Subcutaneous abdominal adipose tissue (tissue), 5 donors: Measurements from ENCODE around the gene CCR5AS.
"Not testable (repeated sequence)": the region's sequence is repeated elsewhere in the genome, so short reads cannot be mapped to it uniquely, and the experiment has no call there.

Experiments
- H3K27ac ChIP-seq: one replicate; pipeline ENCODE4 v1.7.0; 2013; ENCODE audit warnings: low read depth, mild to moderate bottlenecking, inconsistent platforms, low read length, moderate library complexity
- H3K27me3 ChIP-seq, 5 donors: one replicate each; pipeline ENCODE4 v1.7.0; 2013; ENCODE audit warnings: low read length in 5 of 5, inconsistent platforms in 1 of 5; ENCODE audit not compliant: control insufficient read depth in 5 of 5, insufficient read depth in 4 of 5
- H3K36me3 ChIP-seq, 5 donors: one replicate each; pipeline ENCODE4 v1.7.0; 2013; ENCODE audit warnings: low read length in 5 of 5; ENCODE audit not compliant: control insufficient read depth in 5 of 5, insufficient read depth in 5 of 5
- H3K4me1 ChIP-seq, 5 donors: one replicate each; pipeline ENCODE4 v1.7.0; 2013; ENCODE audit warnings: low read length in 5 of 5, mild to moderate bottlenecking in 3 of 5, moderate library complexity in 1 of 5; ENCODE audit not compliant: control insufficient read depth in 5 of 5, insufficient read depth in 5 of 5
- H3K4me3 ChIP-seq, 5 donors: one replicate each; pipeline ENCODE4 v1.7.0; 2013; ENCODE audit warnings: low read length in 5 of 5, low read depth in 1 of 5
- H3K9ac ChIP-seq, 5 donors: one replicate each; pipeline ENCODE4 v1.7.0; 2013; ENCODE audit warnings: low read length in 5 of 5, mild to moderate bottlenecking in 4 of 5, moderate library complexity in 3 of 5
- H3K9me3 ChIP-seq, 5 donors: one replicate each; pipeline ENCODE4 v1.7.0; 2013; ENCODE audit warnings: low read length in 5 of 5; ENCODE audit not compliant: control insufficient read depth in 5 of 5
- donor health status: healthy.
- donor health status: healthy.
- donor health status: healthy.
- donor health status: healthy.
- donor health status: healthy.

The CCR5AS gene

DNA sequence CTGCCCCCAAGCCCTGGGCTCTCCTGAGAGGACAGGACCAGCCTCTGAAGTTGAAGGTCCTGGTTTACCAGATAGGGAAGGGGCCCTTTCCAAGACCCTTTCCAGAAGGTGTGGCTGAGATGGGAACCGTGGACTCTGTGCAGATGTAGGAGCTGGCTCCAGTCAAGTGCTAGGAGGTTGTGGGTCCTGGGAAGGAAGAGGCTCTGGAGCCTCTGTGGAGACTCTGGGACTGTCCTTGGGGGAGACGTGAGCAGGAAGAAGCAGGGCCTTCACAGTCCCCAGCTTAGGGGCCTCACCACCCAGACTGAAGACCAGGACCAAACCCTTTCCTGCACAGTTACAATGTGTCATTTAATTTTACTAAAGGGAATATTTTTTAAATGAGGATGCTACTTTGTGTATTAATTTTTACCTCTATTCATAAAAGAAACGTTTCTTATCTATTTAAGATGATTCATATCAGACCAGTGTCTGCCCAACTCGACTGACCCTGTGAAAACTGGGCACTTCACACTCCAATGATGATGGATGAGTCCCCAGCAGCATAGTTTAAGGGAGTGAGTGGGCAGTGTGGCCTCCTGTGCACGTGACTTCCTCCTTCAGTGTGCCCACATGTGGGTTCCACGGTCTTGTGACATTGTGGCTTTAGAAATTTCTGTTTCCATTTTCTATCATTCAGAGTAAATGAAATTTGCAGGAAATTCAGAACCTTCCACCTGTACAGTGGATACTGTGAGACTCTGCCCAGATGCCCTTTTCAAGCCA is 10.9 kb downstream of the CCR5AS start:
- no peaks in the 10 kb centered on the region for H3K9me3 ChIP-seq
- H3K9ac ChIP-seq: no peak overlapping the region
- no peak overlapping the region for H3K27ac ChIP-seq
- no peak overlapping the region for H3K4me3 ChIP-seq
- no peaks in the 10 kb centered on the region for H3K36me3 ChIP-seq
- peaks cover 2 to 35% (median 22%) of the 10 kb centered on the region in 5 donors for H3K4me1 ChIP-seq
- no peaks in the 10 kb centered on the region for H3K27me3 ChIP-seq

DNA sequence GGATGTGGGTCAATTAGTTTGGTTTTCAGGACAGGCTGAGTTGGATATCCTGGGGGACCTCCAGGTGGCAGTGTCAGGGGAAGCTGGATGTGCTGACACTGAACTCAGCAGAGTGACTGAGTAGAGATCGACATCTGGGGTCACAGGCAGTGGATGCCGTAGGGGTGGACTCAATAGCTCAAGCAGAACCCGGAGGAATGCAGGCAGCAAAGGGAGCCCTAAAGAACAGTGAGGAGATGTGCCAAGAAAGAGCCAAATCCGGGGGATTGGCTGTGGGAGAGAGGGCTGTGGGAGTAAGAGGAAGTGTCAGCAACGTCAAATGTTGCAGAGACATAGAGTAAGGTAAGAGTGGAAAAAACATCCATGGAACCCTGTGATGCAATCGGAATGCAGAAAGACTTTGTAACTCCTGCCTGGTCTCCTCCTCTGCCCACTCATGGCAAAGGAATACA is 11.6 kb downstream of the CCR5AS start:
- Histone ChIP-seq H3K9me3 (no peaks in the 10 kb centered on the region), H3K27me3 (no peaks in the 10 kb centered on the region), H3K27ac (no peak overlapping the region), H3K36me3 (no peaks in the 10 kb centered on the region), H3K9ac (no peak overlapping the region), H3K4me1 (peaks cover 2 to 35% (median 22%) of the 10 kb centered on the region in 5 donors), H3K4me3 (no peak overlapping the region)

GRCh38 chr3:46393554-46394434 is 13.1 kb downstream of the CCR5AS start:
- Histone ChIP-seq H3K36me3 (no peaks in the 10 kb centered on the region), H3K9me3 (no peaks in the 10 kb centered on the region), H3K4me3 (no peak overlapping the region), H3K9ac (no peak overlapping the region), H3K27ac (no peak overlapping the region), H3K27me3 (no peaks in the 10 kb centered on the region), H3K4me1 (peaks cover 2 to 35% (median 22%) of the 10 kb centered on the region in 5 donors)

GRCh38 chr3:46393011-46393410 is 13.9 kb downstream of the CCR5AS start:
- peaks cover 2 to 35% (median 22%) of the 10 kb centered on the region in 5 donors for H3K4me1 ChIP-seq
- no peak overlapping the region for H3K27ac ChIP-seq
- no peak overlapping the region for H3K9ac ChIP-seq
- H3K4me3 ChIP-seq: no peak overlapping the region
- no peaks in the 10 kb centered on the region for H3K36me3 ChIP-seq
- H3K9me3 ChIP-seq: no peaks in the 10 kb centered on the region
- H3K27me3 ChIP-seq: no peaks in the 10 kb centered on the region

GRCh38 chr3:46391526-46391925 is 15.3 kb downstream of the CCR5AS start:
- H3K9me3 ChIP-seq, H3K36me3 ChIP-seq, H3K27ac ChIP-seq, H3K4me3 ChIP-seq, H3K27me3 ChIP-seq, H3K9ac ChIP-seq: not testable (repeated sequence)
- peaks cover 2 to 35% (median 22%) of the 10 kb centered on the region in 5 donors for H3K4me1 ChIP-seq

DNA sequence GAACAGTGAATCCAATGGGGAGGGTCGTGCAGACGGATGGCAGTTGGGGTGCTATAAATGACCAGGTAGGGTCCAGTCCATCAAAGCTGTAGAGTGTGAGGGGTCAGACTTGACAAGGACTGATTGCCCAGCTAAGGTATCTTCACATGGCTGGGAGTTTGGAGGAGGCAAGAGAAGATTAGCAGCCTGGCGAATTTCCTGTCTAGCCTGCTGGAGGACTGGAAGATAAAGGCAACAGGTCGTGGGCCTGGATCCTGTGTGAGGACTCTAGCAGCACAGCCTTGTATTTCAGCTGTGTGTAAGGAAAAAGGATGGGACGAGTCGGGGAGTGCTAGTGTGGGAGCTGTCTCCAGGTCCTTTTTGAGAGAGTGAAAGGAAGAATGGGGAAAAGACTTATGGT is 17.6 kb downstream of the CCR5AS start:
- Histone ChIP-seq H3K27ac (no peak overlapping the region), H3K4me1 (peaks cover 0 to 20% (median 15%) of the 10 kb centered on the region in 5 donors), H3K9ac (no peak overlapping the region), H3K27me3 (no peaks in the 10 kb centered on the region), H3K4me3 (no peak overlapping the region), H3K9me3 (no peaks in the 10 kb centered on the region), H3K36me3 (no peaks in the 10 kb centered on the region)

- not testable (repeated sequence) for H3K36me3 ChIP-seq, H3K9ac ChIP-seq
Measured at GRCh38 chr3:46388847-46389246, 18.0 kb downstream of the CCR5AS start.

DNA sequence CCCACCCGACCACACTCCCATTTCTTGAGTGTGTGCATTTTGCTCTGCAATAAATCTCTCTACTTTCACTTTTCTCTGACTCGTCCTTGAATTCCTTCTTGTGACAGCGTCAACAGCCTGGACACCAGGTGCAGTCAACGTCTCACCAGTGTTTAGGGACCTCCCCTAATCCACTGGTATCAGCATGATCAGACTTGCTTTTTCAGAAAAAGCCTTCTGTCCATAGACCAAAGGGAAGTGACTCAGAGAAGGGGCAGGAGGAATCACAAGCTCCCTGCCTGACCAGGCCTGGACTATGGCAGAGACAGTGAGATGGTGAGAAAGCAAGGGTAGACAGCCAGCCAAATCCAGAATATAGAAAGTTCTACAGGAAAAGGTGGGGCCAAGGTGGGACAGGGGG is 20.7 kb downstream of the CCR5AS start:
- Histone ChIP-seq H3K4me3 (no peak overlapping the region), H3K9me3 (no peaks in the 10 kb centered on the region), H3K9ac (no peak overlapping the region), H3K36me3 (no peaks in the 10 kb centered on the region), H3K27me3 (no peaks in the 10 kb centered on the region), H3K27ac (no peak overlapping the region), H3K4me1 (peaks cover 0 to 32% (median 15%) of the 10 kb centered on the region in 5 donors)

More at GRCh38 chr3:46388847-46389246, 18.0 kb downstream of the CCR5AS start:
- not testable (repeated sequence) for H3K9me3 ChIP-seq, H3K4me3 ChIP-seq, H3K27ac ChIP-seq, H3K27me3 ChIP-seq
- H3K4me1 ChIP-seq: peaks cover 0 to 19% (median 11%) of the 10 kb centered on the region in 5 donors

- Histone ChIP-seq H3K9me3 (no peaks in the 10 kb centered on the region), H3K36me3 (no peaks in the 10 kb centered on the region), H3K4me3 (no peak overlapping the region), H3K27me3 (no peaks in the 10 kb centered on the region), H3K27ac (no peak overlapping the region), H3K9ac (no peak overlapping the region), H3K4me1 (peaks cover 0 to 39% (median 24%) of the 10 kb centered on the region in 5 donors)
Measured at GRCh38 chr3:46383951-46384330, 22.9 kb downstream of the CCR5AS start.
